ENCODE results near the gene EEF2K. TPM values are rescaled to one million over a fixed set of nuclear protein-coding genes. Genes with fewer than 3 reads are reported as not detected.

Gene EEF2K
- total RNA-seq, 1 experiment from 2014 or later, result 15.9 TPM

DNA sequence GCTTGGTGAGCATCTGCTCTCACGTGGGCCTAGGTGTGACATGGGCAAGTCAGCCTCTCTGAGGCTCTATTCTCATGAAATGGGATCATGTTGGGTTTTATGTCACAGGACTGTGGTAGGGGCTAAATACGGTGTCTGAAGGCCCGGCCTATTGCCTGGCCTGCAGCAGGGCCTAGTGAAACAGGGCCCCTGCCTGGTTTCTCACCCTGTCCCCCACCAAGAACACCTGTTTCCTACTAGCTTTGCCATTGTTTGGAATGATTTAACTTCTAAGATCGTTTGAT lies 120.2 kb downstream of the EEF2K start:
- Mint-ChIP-seq H3K4me1 (ENCODE audit: insufficient read depth, unreplicated experiment) (no peaks in the 10 kb centered on the region), H3K36me3 (ENCODE audit: insufficient read depth, unreplicated experiment) (peaks cover 68% of the 10 kb centered on the region), H3K27ac (ENCODE audit: low read depth, unreplicated experiment) (no peak overlapping the region), H3K27me3 (ENCODE audit: insufficient read depth, unreplicated experiment) (no peaks in the 10 kb centered on the region), H3K9me3 (ENCODE audit: unreplicated experiment) (no peaks in the 10 kb centered on the region), H3K4me3 (ENCODE audit: unreplicated experiment) (no peak overlapping the region)
- intact Hi-C loops (cut with micrococcal nuclease), result no loop called here
- TF ChIP-seq, protein P1, sequence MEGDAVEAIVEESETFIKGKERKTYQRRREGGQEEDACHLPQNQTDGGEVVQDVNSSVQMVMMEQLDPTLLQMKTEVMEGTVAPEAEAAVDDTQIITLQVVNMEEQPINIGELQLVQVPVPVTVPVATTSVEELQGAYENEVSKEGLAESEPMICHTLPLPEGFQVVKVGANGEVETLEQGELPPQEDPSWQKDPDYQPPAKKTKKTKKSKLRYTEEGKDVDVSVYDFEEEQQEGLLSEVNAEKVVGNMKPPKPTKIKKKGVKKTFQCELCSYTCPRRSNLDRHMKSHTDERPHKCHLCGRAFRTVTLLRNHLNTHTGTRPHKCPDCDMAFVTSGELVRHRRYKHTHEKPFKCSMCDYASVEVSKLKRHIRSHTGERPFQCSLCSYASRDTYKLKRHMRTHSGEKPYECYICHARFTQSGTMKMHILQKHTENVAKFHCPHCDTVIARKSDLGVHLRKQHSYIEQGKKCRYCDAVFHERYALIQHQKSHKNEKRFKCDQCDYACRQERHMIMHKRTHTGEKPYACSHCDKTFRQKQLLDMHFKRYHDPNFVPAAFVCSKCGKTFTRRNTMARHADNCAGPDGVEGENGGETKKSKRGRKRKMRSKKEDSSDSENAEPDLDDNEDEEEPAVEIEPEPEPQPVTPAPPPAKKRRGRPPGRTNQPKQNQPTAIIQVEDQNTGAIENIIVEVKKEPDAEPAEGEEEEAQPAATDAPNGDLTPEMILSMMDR (IDR thresholded peaks at IDR 0.05; ENCODE audit: unreplicated experiment), result no peak
- no TSS peak for BruUV-seq (replicated peaks)
- ChIA-PET POLR2A (no interaction called here), CTCF (interaction anchor here (0.6 kb wide), 2 partner anchors 48 to 139 kb away, joined by 3 read pairs; no protein-coding TSS in a partner anchor)
- DNase-seq (ENCODE audit: unreplicated experiment), result no peak

DNA sequence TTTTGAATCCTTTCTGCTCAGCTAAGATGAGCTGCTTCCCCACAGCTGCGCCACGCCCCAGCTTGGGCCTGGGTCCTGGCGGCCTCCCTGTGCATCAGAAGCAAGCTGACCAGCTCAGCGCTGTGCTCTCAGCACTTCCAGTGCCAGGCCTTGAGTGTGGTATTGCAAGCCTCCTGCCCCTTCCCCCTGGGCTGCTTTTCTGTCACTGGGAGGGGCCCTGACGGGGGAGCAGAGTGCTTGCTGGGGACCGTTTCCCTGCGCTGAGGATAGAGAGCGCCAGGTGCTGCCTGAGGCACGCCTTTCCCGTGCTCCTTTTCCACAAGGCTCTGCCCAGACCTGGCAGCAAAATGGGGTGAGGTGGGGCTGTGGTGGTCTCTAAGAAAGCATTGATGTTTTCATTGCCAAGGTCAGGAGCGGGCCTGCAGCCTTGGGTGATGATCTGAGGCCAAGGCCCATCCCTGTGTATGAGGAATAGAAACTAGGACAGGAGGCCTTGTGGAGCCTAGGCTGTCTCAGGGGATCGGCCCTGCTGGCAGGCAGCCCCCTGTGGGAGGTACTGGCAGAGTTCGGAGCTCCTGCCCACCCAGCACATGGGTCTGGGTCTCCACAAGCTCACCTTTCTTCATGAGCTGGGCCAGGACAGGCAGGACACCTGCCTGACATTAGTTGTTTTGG lies 120.8 kb downstream of the EEF2K start:
- TF ChIP-seq, protein P1 (IDR thresholded peaks at IDR 0.05; ENCODE audit: unreplicated experiment), result no peak
- Mint-ChIP-seq H3K36me3 (ENCODE audit: insufficient read depth, unreplicated experiment) (peaks cover 70% of the 10 kb centered on the region), H3K4me3 (ENCODE audit: unreplicated experiment) (no peak overlapping the region), H3K9me3 (ENCODE audit: unreplicated experiment) (no peaks in the 10 kb centered on the region), H3K27me3 (ENCODE audit: insufficient read depth, unreplicated experiment) (no peaks in the 10 kb centered on the region), H3K27ac (ENCODE audit: low read depth, unreplicated experiment) (no peak overlapping the region), H3K4me1 (ENCODE audit: insufficient read depth, unreplicated experiment) (no peaks in the 10 kb centered on the region)
- no peak for DNase-seq (ENCODE audit: unreplicated experiment)
- CTCF ChIA-PET, result interaction anchor here (0.6 kb wide), 1 partner anchor 139 kb away, joined by 3 read pairs; no protein-coding TSS in a partner anchor
- no TSS peak for BruUV-seq (replicated peaks)
- POLR2A ChIA-PET, result no interaction called here
- intact Hi-C loops (cut with micrococcal nuclease), result no loop called here

DNA sequence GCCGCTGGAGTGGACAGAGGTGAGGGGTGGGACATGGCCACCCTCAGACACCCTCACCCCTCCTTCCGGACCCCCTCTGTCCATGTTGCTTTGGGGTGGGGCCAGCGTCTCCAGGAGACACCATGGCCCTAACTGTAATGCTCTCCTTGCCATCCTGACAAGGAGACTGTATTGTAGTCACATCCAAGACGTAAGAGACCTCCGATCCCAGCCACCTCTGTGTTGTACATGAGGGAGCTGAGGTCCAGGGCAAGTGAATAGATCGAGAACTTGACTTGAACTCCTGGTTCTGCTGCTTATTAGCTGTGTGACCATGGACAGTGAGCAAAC lies 121.3 kb downstream of the EEF2K start:
- peaks cover 75% of the 10 kb centered on the region for H3K36me3 Mint-ChIP-seq (ENCODE audit: insufficient read depth, unreplicated experiment)
- H3K4me3 Mint-ChIP-seq (ENCODE audit: unreplicated experiment), result no peak overlapping the region
- no peak overlapping the region for H3K27ac Mint-ChIP-seq (ENCODE audit: low read depth, unreplicated experiment)
- no TSS peak for BruUV-seq (replicated peaks)
- intact Hi-C loops (cut with micrococcal nuclease), result no loop called here
- no peak for DNase-seq (ENCODE audit: unreplicated experiment)
- ChIA-PET POLR2A (no interaction called here), CTCF (no interaction called here)
- TF ChIP-seq, protein P1 (IDR thresholded peaks at IDR 0.05; ENCODE audit: unreplicated experiment), result no peak
- H3K27me3 Mint-ChIP-seq (ENCODE audit: insufficient read depth, unreplicated experiment), result no peaks in the 10 kb centered on the region
- H3K4me1 Mint-ChIP-seq (ENCODE audit: insufficient read depth, unreplicated experiment), result no peaks in the 10 kb centered on the region
- H3K9me3 Mint-ChIP-seq (ENCODE audit: unreplicated experiment), result no peaks in the 10 kb centered on the region

DNA sequence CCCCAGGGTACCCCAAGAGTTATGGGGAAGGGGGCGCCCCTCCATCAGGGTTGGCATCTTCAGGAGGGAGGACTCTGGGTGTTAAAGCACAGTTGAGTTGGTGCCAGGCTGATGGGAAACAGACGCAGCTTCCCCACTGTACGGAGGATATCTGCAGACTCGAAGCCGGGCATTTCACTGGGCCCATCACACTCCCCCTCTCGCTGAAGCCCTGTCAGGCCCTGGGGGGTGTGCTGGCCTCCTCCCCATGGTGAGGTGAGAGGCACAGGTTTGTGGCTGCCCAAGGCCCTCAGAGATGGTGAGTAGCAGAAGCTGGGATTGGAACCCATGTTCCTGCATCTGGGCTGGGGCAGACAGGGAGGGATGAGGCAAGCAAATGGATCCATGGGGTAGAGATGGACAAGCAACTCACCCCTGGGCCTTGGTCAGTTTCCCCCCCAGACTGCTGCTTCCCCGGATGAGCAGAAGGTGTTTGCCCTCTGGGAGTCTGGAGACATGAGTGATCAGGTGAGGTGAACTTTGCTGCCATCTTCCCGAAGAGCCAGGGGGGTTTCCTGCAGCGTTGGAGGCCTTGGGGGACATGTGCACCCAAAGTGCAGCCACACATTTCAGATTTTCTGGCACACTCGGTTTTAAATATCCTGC lies 122.1 kb downstream of the EEF2K start:
- H3K27ac Mint-ChIP-seq (ENCODE audit: low read depth, unreplicated experiment), result no peak overlapping the region
- no TSS peak for BruUV-seq (replicated peaks)
- TF ChIP-seq, protein P1 (IDR thresholded peaks at IDR 0.05; ENCODE audit: unreplicated experiment), result no peak
- intact Hi-C loops (cut with micrococcal nuclease), result no loop called here
- peaks cover 71% of the 10 kb centered on the region for H3K36me3 Mint-ChIP-seq (ENCODE audit: insufficient read depth, unreplicated experiment)
- CTCF ChIA-PET, result interaction anchor here (0.6 to 1.2 kb wide), 2 partner anchors 9 to 10 kb away, joined by 3 read pairs; no protein-coding TSS in a partner anchor
- no peaks in the 10 kb centered on the region for H3K9me3 Mint-ChIP-seq (ENCODE audit: unreplicated experiment)
- DNase-seq (ENCODE audit: unreplicated experiment), result no peak
- no peaks in the 10 kb centered on the region for H3K4me1 Mint-ChIP-seq (ENCODE audit: insufficient read depth, unreplicated experiment)
- POLR2A ChIA-PET, result interaction anchor here (0.6 kb wide), 1 partner anchor 10 kb away, joined by 3 read pairs; no protein-coding TSS in a partner anchor
- H3K27me3 Mint-ChIP-seq (ENCODE audit: insufficient read depth, unreplicated experiment), result no peaks in the 10 kb centered on the region
- H3K4me3 Mint-ChIP-seq (ENCODE audit: unreplicated experiment), result no peak overlapping the region

Data from MCF 10A (cell line).